ENCODE measurements around the gene HID1.
"Not testable (repeated sequence)": the region's sequence is repeated elsewhere in the genome, so short reads cannot be mapped to it uniquely, and the experiment has no call there.

HID1 gene

DNA sequence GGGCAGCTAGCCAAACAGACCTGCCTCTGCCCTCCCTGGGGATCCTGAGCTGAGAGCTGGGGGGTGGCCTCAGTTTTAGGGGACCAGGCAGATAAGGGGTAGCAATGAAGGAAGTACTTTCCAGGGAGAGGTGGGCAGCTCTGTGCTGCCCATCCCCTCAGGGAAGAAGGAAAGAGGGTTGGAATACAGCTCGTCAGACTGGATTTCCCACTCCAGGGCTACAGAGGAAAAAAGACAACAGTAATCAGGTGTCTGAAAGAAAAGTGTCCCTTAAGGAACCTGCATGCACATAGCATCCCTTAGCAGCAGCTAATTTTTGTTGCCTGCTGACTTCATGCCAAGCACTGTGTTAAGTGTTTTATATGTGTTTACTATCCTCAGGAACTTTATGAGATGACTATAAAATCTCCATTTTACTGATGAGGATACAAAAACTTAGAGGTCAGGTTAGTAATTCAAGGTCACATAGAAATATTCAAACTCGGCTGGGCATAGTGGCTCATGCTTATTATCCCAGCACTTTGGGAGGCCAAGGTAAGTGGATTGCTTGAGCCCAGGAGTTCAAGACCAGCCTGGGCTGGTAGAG, 36.7 kb upstream of the HID1 start:
- ATAC-seq = no peak
- TF ChIP-seq BACH2 (CRISPR knock-in tag; IDR thresholded peaks at IDR 0.05; ENCODE audit: borderline replicate concordance) (no peak), ESRRG (CRISPR knock-in tag; IDR thresholded peaks at IDR 0.05) (no peak), ZFP30 (CRISPR knock-in tag; IDR thresholded peaks at IDR 0.05) (no peak), RARB (CRISPR knock-in tag; IDR thresholded peaks at IDR 0.05) (no peak), CSDC2 (CRISPR knock-in tag; IDR thresholded peaks at IDR 0.05) (no peak), PPARA (CRISPR knock-in tag; IDR thresholded peaks at IDR 0.05; ENCODE audit: borderline replicate concordance) (no peak)

DNA sequence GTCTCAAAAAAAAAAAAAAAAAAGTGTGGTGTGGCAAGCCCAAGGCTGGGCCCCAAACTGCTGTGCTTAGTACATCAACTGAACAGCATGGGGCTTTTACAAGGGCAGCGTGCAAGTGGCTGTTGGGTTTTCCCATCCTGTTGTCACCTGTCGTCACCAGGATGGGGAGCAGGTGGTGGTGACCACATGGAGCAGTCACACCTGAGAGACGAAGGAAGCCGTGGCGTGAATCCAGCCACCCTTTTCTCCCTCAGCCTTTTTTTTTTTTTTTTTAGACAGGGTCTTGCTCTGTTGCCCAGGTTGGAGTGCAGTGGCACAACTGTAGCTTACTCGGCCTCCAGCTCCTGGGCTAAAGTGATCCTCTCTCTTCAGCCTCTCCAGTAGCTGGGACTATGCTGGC, 35.8 kb upstream of the HID1 start:
- ATAC-seq = no peak
- TF ChIP-seq ZC3H10 (CRISPR knock-in tag; IDR thresholded peaks at IDR 0.05) = no peak
- no peak for TF ChIP-seq ESRRG (CRISPR knock-in tag; IDR thresholded peaks at IDR 0.05)
- TF ChIP-seq, protein P1, sequence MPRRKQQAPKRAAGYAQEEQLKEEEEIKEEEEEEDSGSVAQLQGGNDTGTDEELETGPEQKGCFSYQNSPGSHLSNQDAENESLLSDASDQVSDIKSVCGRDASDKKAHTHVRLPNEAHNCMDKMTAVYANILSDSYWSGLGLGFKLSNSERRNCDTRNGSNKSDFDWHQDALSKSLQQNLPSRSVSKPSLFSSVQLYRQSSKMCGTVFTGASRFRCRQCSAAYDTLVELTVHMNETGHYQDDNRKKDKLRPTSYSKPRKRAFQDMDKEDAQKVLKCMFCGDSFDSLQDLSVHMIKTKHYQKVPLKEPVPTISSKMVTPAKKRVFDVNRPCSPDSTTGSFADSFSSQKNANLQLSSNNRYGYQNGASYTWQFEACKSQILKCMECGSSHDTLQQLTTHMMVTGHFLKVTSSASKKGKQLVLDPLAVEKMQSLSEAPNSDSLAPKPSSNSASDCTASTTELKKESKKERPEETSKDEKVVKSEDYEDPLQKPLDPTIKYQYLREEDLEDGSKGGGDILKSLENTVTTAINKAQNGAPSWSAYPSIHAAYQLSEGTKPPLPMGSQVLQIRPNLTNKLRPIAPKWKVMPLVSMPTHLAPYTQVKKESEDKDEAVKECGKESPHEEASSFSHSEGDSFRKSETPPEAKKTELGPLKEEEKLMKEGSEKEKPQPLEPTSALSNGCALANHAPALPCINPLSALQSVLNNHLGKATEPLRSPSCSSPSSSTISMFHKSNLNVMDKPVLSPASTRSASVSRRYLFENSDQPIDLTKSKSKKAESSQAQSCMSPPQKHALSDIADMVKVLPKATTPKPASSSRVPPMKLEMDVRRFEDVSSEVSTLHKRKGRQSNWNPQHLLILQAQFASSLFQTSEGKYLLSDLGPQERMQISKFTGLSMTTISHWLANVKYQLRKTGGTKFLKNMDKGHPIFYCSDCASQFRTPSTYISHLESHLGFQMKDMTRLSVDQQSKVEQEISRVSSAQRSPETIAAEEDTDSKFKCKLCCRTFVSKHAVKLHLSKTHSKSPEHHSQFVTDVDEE (CRISPR knock-in tag; IDR thresholded peaks at IDR 0.05) = no peak
- no peak for TF ChIP-seq ZNF565 (CRISPR knock-in tag; conservative IDR thresholded peaks at IDR 0.05; ENCODE audit: low read depth)
- no peak for TF ChIP-seq ARNTL (CRISPR knock-in tag; IDR thresholded peaks at IDR 0.05; ENCODE audit: borderline replicate concordance, low read depth)
- no peak for TF ChIP-seq TOX (CRISPR knock-in tag; IDR thresholded peaks at IDR 0.05; ENCODE audit: borderline replicate concordance)
- no peak for TF ChIP-seq ISL1 (CRISPR knock-in tag; IDR thresholded peaks at IDR 0.05)
- no peak for TF ChIP-seq PATZ1 (CRISPR knock-in tag; IDR thresholded peaks at IDR 0.05; ENCODE audit: borderline replicate concordance)
- TF ChIP-seq CSRNP3 (CRISPR knock-in tag; IDR thresholded peaks at IDR 0.05) = no peak

DNA sequence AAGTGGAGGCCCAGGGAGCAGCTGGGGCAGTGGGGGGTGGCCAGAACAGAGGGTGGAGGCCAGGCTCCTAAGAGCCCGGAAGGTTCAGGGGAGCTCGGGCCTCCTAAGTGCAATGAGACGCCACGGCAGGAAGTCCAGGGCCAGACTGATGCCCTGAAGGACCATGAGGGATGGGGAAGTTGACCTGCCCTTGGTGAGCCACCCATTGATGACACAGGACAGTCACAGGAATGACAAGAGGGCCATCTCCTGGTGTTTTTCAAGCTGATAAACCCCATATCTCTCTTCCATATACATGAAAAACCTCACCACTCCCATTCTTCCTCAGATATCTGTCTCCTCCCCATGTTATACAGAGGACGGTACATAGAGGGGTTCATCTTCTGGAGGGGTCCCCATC, 34.1 kb upstream of the HID1 start:
- TF ChIP-seq OSR1 (CRISPR knock-in tag; IDR thresholded peaks at IDR 0.05) (no peak), PPARA (CRISPR knock-in tag; IDR thresholded peaks at IDR 0.05; ENCODE audit: borderline replicate concordance) (no peak), PATZ1 (CRISPR knock-in tag; IDR thresholded peaks at IDR 0.05; ENCODE audit: borderline replicate concordance) (no peak), ESRRG (CRISPR knock-in tag; IDR thresholded peaks at IDR 0.05) (no peak), ISL1 (CRISPR knock-in tag; IDR thresholded peaks at IDR 0.05) (no peak), ARNTL (CRISPR knock-in tag; IDR thresholded peaks at IDR 0.05; ENCODE audit: borderline replicate concordance, low read depth) (no peak), ZNF70 (CRISPR knock-in tag; IDR thresholded peaks at IDR 0.05) (no peak), ZFP30 (CRISPR knock-in tag; IDR thresholded peaks at IDR 0.05) (no peak), ZNF565 (CRISPR knock-in tag; conservative IDR thresholded peaks at IDR 0.05; ENCODE audit: low read depth) (no peak), ZC3H10 (CRISPR knock-in tag; IDR thresholded peaks at IDR 0.05) (no peak)
- TF ChIP-seq, protein P2, sequence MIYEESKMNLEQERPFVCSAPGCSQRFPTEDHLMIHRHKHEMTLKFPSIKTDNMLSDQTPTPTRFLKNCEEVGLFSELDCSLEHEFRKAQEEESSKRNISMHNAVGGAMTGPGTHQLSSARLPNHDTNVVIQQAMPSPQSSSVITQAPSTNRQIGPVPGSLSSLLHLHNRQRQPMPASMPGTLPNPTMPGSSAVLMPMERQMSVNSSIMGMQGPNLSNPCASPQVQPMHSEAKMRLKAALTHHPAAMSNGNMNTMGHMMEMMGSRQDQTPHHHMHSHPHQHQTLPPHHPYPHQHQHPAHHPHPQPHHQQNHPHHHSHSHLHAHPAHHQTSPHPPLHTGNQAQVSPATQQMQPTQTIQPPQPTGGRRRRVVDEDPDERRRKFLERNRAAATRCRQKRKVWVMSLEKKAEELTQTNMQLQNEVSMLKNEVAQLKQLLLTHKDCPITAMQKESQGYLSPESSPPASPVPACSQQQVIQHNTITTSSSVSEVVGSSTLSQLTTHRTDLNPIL (CRISPR knock-in tag; IDR thresholded peaks at IDR 0.05; ENCODE audit: low read depth) = no peak

GRCh38 chr17:75006084-75006483, 33.5 kb upstream of the HID1 start:
- ATAC-seq = not testable (repeated sequence)

More for the DNA sequence above, 34.1 kb upstream of the HID1 start:
- no peak for ATAC-seq

Data from SK-N-SH treated with all-trans-retinoic acid at 6 μM for 48 hours (cell line).